ENCODE data around the gene PDCD2L.
A peak's percentile ranks its signal among the peaks of the same experiment; 100 is the strongest.

The PDCD2L gene

GRCh38 chr19:34430738-34431625, 26.8 kb downstream of the PDCD2L start:
- H3K36me3 ChIP-seq (ENCODE audit: low read depth), result peaks cover 70% of the 10 kb centered on the region

GRCh38 chr19:34431681-34432402, 27.6 kb downstream of the PDCD2L start:
- Histone ChIP-seq H3K9me3 (ENCODE audit: severe bottlenecking) (no peaks in the 10 kb centered on the region), H3K36me3 (ENCODE audit: low read depth) (peaks cover 78% of the 10 kb centered on the region), H3K27ac (ENCODE audit: poor library complexity, severe bottlenecking) (no peak overlapping the region), H3K27me3 (ENCODE audit: insufficient read depth, poor library complexity, severe bottlenecking) (no peaks in the 10 kb centered on the region), H3K4me1 (ENCODE audit: insufficient read depth, poor library complexity, severe bottlenecking) (peaks cover 14% of the 10 kb centered on the region), H3K4me3 (ENCODE audit: severe bottlenecking) (no peak overlapping the region)
- ATAC-seq (ENCODE audit: low read depth) (no peak), DNase-seq (ENCODE audit: low spot score) (no peak)
- no peak for TF ChIP-seq CTCF (IDR thresholded peaks at IDR 0.05; ENCODE audit: poor library complexity, severe bottlenecking)

More at GRCh38 chr19:34430738-34431625, 26.8 kb downstream of the PDCD2L start:
- TF ChIP-seq CTCF (IDR thresholded peaks at IDR 0.05; ENCODE audit: poor library complexity, severe bottlenecking), result peak; percentile 78
- Histone ChIP-seq H3K27me3 (ENCODE audit: insufficient read depth, poor library complexity, severe bottlenecking) (no peaks in the 10 kb centered on the region), H3K4me1 (ENCODE audit: insufficient read depth, poor library complexity, severe bottlenecking) (peaks cover 14% of the 10 kb centered on the region), H3K27ac (ENCODE audit: poor library complexity, severe bottlenecking) (no peak overlapping the region), H3K9me3 (ENCODE audit: severe bottlenecking) (no peaks in the 10 kb centered on the region), H3K4me3 (ENCODE audit: severe bottlenecking) (no peak overlapping the region)
- DNase-seq (ENCODE audit: low spot score) (no peak), ATAC-seq (ENCODE audit: low read depth) (peak; percentile 58)

GRCh38 chr19:34432797-34433196, 28.6 kb downstream of the PDCD2L start:
- H3K4me3 ChIP-seq (ENCODE audit: severe bottlenecking), result no peak overlapping the region

GRCh38 chr19:34436716-34437115, 32.5 kb downstream of the PDCD2L start:
- Histone ChIP-seq H3K36me3 (ENCODE audit: low read depth) (peaks cover 99% of the 10 kb centered on the region), H3K27me3 (ENCODE audit: insufficient read depth, poor library complexity, severe bottlenecking) (no peaks in the 10 kb centered on the region), H3K27ac (ENCODE audit: poor library complexity, severe bottlenecking) (no peak overlapping the region), H3K9me3 (ENCODE audit: severe bottlenecking) (no peaks in the 10 kb centered on the region), H3K4me3 (ENCODE audit: severe bottlenecking) (no peak overlapping the region), H3K4me1 (ENCODE audit: insufficient read depth, poor library complexity, severe bottlenecking) (no peaks in the 10 kb centered on the region)
- TF ChIP-seq CTCF (IDR thresholded peaks at IDR 0.05; ENCODE audit: poor library complexity, severe bottlenecking), result no peak
- ATAC-seq (ENCODE audit: low read depth), result no peak
- no peak for DNase-seq (ENCODE audit: low spot score)

More at GRCh38 chr19:34432797-34433196, 28.6 kb downstream of the PDCD2L start:
- TF ChIP-seq CTCF (IDR thresholded peaks at IDR 0.05; ENCODE audit: poor library complexity, severe bottlenecking), result no peak
- Histone ChIP-seq H3K27ac (ENCODE audit: poor library complexity, severe bottlenecking) (no peak overlapping the region), H3K36me3 (ENCODE audit: low read depth) (peaks cover 88% of the 10 kb centered on the region), H3K4me1 (ENCODE audit: insufficient read depth, poor library complexity, severe bottlenecking) (peaks cover 14% of the 10 kb centered on the region), H3K27me3 (ENCODE audit: insufficient read depth, poor library complexity, severe bottlenecking) (no peaks in the 10 kb centered on the region), H3K9me3 (ENCODE audit: severe bottlenecking) (no peaks in the 10 kb centered on the region)
- no peak for DNase-seq (ENCODE audit: low spot score)
- ATAC-seq (ENCODE audit: low read depth), result no peak
